Suppressor macrophage treated with lipopolysaccharide for 1 hour (primary cell): Measurements from ENCODE around the gene PRPSAP1.

Experiments used
- DNase-seq, 3 donors: peaks; one replicate each; pipeline ENCODE4 v3.0.0-alpha.2; 2020 to 2022

The PRPSAP1 gene

GRCh38 chr17:76353599-76354316 is at the start of gene PRPSAP1:
Gene PRPSAP1 (minus strand): TSS chr17:76353916. CDS start chr17:76353703, 213 bp downstream.
- DNase-seq, result peak; percentile 94 to 97 (median 96)

GRCh38 chr17:76402711-76403110 is 49.0 kb upstream of the PRPSAP1 start:
- DNase-seq, result no peak

- no peak for DNase-seq
These were observed 45.8 kb upstream of the PRPSAP1 start for GRCh38 chr17:76399175-76400172.

- no peak for DNase-seq
These were observed 44.9 kb upstream of the PRPSAP1 start for GRCh38 chr17:76398523-76399174.

GRCh38 chr17:76397687-76398522 is 44.2 kb upstream of the PRPSAP1 start:
- DNase-seq, result peak; percentile 90 to 94 (median 93)

- no peak for DNase-seq
These were observed 43.5 kb upstream of the PRPSAP1 start for GRCh38 chr17:76397184-76397583.

- no peak for DNase-seq
These were observed 42.3 kb upstream of the PRPSAP1 start for GRCh38 chr17:76395980-76396379.

- DNase-seq, result no peak
These were observed 40.5 kb upstream of the PRPSAP1 start for GRCh38 chr17:76394166-76394565.

- no peak for DNase-seq
These were observed 37.5 kb upstream of the PRPSAP1 start for GRCh38 chr17:76391200-76391715.

- no peak for DNase-seq
These were observed 36.3 kb upstream of the PRPSAP1 start for GRCh38 chr17:76390003-76390421.

GRCh38 chr17:76388966-76389888 is 35.5 kb upstream of the PRPSAP1 start:
- DNase-seq, result no peak

- DNase-seq, result no peak
These were observed 33.5 kb upstream of the PRPSAP1 start for GRCh38 chr17:76386966-76387765.

GRCh38 chr17:76385892-76386786 is 32.4 kb upstream of the PRPSAP1 start:
- peak; percentile 92 to 95 (median 94) for DNase-seq

GRCh38 chr17:76384987-76385891 is 31.5 kb upstream of the PRPSAP1 start:
- peak; percentile 98 to 99 (median 98) for DNase-seq

- peak; percentile 89 to 96 (median 95) for DNase-seq
These were observed 30.7 kb upstream of the PRPSAP1 start, which contains the start of gene SPHK1 for GRCh38 chr17:76384222-76384986. Gene SPHK1 (plus strand): TSS chr17:76384609. CDS start chr17:76385645, 1,036 bp downstream.

- peak; percentile 78 to 88 (median 80) for DNase-seq
These were observed 30.0 kb upstream of the PRPSAP1 start for GRCh38 chr17:76383546-76384221.
